LNCaP clone FGC (cell line): ENCODE measurements around the gene NPM3.

Experiments
- DNase-seq: peaks from one replicate; pipeline ENCODE4 v3.0.0-alpha.2; 2011; ENCODE audit warnings: low read depth
- H3K4me3 ChIP-seq: 2 replicates; pipeline ENCODE4 v1.5.1; 2011; ENCODE audit warnings: mild to moderate bottlenecking, low read depth, low read length, control low read depth
- TF ChIP-seq, protein P1 (sequence below): IDR thresholded peaks from 2 replicates; pipeline ENCODE4 v1.5.1; 2012; ENCODE audit warnings: mild to moderate bottlenecking; ENCODE audit not compliant: control insufficient read depth, insufficient read depth; ENCODE audit errors: extremely low read depth

NPM3 gene

DNA sequence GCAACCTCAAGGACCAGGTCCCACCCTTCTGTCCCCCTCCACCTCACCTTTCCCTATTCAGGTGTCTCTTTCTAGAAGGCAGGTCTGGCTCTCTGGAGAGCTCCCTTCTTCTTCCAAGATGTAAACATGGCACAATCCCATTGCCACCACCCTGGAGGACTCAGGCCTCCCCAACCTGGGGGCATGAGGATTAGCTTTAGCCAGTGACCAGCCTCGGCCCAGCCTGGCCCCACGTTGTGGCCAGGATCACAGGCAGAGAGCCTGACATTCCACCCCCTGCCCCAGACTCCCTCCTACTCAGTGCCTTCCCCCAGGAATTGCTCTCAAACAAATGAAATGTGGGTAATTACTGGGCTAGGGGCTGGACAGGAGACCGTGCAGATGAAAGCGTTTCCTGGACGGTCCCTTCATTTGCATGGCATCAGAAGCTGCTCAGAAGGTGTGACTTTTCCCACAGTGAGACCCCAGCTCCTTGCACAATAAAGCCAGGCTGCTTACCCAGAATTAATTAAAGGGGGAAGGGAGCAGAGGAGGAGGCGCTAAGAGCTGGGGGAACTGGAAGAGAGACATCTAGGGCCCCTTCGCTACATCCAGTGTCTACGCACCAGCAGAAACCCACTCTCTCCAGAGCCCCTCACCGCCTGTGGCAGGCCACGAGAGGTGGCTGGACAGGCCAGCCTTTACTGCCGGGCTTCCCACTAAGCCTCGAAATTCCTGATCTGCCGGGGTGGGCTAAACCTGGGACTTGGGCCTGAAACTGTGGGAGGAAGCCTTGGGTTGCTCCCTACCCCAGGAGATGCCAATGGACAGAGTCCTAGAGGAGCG is 15.1 kb downstream of the NPM3 start:
- H3K4me3 ChIP-seq: no peak overlapping the region
- no peak for DNase-seq
- TF ChIP-seq, protein P1, sequence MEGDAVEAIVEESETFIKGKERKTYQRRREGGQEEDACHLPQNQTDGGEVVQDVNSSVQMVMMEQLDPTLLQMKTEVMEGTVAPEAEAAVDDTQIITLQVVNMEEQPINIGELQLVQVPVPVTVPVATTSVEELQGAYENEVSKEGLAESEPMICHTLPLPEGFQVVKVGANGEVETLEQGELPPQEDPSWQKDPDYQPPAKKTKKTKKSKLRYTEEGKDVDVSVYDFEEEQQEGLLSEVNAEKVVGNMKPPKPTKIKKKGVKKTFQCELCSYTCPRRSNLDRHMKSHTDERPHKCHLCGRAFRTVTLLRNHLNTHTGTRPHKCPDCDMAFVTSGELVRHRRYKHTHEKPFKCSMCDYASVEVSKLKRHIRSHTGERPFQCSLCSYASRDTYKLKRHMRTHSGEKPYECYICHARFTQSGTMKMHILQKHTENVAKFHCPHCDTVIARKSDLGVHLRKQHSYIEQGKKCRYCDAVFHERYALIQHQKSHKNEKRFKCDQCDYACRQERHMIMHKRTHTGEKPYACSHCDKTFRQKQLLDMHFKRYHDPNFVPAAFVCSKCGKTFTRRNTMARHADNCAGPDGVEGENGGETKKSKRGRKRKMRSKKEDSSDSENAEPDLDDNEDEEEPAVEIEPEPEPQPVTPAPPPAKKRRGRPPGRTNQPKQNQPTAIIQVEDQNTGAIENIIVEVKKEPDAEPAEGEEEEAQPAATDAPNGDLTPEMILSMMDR: no peak

DNA sequence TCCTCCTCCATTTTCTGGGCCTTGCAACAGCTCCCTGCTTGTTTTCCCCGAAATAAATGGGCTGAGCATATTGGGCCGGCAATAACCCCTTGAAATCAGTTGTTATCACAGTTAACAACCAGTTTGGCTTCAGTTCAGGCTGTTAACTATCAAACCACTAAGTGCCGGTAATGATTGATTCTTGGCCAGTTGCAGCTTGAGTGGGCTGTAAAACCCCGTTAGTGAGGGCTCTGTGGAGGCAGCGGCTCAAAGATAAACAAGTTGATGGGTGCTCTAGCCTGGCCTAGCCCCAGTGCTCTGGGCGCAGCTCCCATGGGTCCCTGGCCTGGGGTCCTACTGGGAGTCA is 15.7 kb downstream of the NPM3 start:
- TF ChIP-seq, protein P1: no peak
- H3K4me3 ChIP-seq: no peak overlapping the region
- no peak for DNase-seq

DNA sequence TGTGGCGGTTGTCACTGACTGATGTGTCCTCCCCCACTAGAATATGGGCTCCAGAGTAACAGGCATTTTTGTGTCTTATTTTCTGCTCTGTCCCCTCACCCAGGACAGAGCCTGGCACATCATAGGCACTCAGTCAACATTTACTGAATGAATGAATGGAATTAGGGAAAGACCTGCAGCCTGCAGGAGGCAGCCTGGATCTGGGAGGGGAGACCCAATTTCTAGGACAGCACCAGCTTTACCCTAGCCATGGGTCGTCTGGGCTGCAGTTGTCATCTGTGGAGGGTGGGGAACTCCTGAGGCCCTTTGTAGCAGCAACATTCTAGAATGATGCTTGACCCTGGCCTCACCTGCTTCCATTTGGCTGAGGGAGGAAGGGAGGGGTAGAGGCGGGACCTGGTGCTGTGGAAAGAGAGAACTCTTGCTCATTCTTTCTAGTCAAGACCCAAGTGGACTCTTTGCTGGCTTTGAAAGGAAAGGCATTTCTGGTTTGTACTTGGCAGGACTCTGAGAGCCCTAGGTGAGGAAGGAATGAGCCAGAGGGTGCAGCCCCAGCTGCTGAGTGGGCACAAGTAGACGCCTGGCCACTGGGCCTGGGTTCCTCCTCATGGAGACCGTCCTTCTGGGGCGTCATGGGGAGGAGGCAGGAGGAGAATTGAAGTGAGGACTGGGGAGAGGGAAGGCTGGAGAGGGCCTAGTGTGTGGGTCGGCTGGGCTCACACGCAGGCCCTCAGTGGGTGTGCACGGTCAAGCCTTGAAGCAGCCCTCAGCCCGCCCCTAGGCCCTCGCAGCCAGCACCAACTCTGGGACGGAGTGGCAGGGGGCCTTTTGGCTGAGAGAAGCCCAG is 16.3 kb downstream of the NPM3 start:
- H3K4me3 ChIP-seq: no peak overlapping the region
- TF ChIP-seq, protein P1: no peak
- DNase-seq: no peak

DNA sequence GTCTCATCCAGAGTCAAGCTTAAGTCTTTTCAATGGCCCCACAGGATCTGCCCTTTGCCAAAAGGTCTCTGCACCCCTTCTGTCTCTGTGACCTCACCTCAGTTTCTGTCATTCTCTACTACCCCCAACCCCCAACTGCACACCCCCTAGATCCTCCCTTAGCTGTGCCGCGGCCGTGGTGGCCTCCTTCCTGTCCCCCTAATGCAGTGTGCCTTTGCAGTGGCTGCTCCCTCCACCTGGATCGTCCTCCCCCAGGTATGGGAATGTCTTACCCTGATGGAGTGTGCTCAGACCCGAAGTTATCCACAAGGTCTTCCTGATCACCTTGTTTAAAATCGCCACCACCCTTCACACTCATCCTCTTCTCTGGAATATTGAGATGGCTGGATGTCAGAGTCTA is 16.9 kb downstream of the NPM3 start:
- H3K4me3 ChIP-seq: no peak overlapping the region
- DNase-seq: no peak
- TF ChIP-seq, protein P1: no peak

DNA sequence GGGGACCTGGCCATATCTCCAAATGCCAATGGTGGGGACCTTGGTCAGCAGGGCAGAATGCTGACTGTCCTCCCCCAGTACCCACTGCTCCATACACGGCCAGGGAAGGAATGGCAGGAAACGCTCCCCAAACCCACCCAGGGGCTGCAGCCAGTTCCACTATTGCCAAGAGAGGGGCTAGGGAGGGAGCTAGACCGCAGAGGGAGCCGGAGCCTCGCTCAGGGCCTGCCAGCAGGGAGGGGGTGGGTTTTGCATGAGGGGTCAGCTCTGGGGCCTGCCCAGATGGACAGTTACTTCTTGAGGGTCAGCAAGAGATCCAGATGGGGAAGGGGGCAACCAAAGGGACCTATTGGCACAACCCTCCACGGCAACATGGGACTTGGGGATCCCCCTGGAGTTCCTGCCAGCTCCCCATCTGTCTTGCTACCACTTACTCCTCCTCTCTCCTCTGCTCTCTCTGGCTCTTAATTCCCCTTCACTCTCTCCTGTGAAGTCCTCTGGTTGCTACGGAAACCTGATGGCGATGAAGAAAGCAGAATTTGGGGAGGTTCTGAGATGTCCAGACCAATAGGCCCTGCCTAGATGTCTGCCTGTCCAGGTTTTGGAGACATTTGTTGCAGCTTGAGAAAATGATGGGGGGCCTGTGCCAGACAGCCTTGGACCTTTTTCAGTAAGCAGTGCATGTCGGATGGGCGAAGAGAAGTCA is 20.0 kb downstream of the NPM3 start:
- no peak overlapping the region for H3K4me3 ChIP-seq
- DNase-seq: no peak
- TF ChIP-seq, protein P1: no peak

DNA sequence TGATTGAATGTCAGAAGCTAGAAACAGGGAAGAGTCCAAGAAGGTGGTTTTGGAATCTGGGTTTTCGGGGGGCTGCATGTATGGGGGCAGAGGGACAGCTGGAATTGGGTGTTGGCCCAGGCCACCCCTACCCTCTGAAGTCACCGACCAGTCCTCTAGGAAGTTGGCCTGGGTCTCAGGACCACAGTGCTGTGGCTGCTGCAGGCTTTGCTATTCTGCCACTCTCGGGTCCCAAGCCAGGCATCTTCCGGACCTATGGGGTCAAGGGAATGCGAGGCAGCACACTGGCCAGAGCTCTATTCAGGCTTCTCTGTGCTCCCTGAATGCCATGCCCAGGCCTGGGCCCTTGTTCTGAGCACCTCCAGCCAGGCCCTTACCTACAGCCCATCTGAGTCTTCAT is 20.5 kb downstream of the NPM3 start:
- DNase-seq: no peak
- no peak overlapping the region for H3K4me3 ChIP-seq
- TF ChIP-seq, protein P1: no peak
